Liver (tissue), 9 donors: ENCODE data around the gene IMMT. TPM values are rescaled to one million over a fixed set of nuclear protein-coding genes. Genes with fewer than 3 reads are reported as not detected.

Source experiments
- DNase-seq: peaks from one replicate; pipeline ENCODE4 v3.0.0-alpha.2; 2017; ENCODE audit warnings: low spot score
- H3K27ac ChIP-seq, 2 donors: one replicate each; pipeline ENCODE4 v1.7.0; 2013; ENCODE audit warnings: inconsistent platforms in 2 of 2, low read length in 2 of 2, control low read depth in 1 of 2, low read depth in 1 of 2, mild to moderate bottlenecking in 1 of 2
- H3K27me3 ChIP-seq, 4 donors: one replicate each; pipeline versions ENCODE4 v1.6.1 to v1.7.0; 2013; ENCODE audit warnings: low read length in 3 of 4, inconsistent platforms in 1 of 4, mild to moderate bottlenecking in 1 of 4, moderate library complexity in 1 of 4; ENCODE audit not compliant: control insufficient read depth in 4 of 4, insufficient read depth in 4 of 4
- H3K36me3 ChIP-seq, 4 donors: one replicate each; pipeline versions ENCODE4 v1.6.1 to v1.7.0; 2013; ENCODE audit warnings: low read length in 3 of 4, mild to moderate bottlenecking in 3 of 4, low read depth in 1 of 4, moderate library complexity in 1 of 4; ENCODE audit not compliant: control insufficient read depth in 4 of 4, insufficient read depth in 3 of 4
- H3K4me1 ChIP-seq, 4 donors: one replicate each; pipeline versions ENCODE4 v1.6.1 to v1.7.0; 2013; ENCODE audit warnings: low read length in 3 of 4, mild to moderate bottlenecking in 3 of 4, moderate library complexity in 1 of 4; ENCODE audit not compliant: control insufficient read depth in 4 of 4, insufficient read depth in 4 of 4
- H3K4me3 ChIP-seq, 3 donors: one replicate each; pipeline versions ENCODE4 v1.6.1 to v1.7.0; 2013; ENCODE audit warnings: low read length in 3 of 3, control low read depth in 1 of 3, low read depth in 1 of 3, mild to moderate bottlenecking in 1 of 3
- H3K9ac ChIP-seq, 2 donors: one replicate each; pipeline ENCODE4 v1.7.0; 2013; ENCODE audit warnings: low read length in 2 of 2, mild to moderate bottlenecking in 2 of 2, moderate library complexity in 2 of 2, control low read depth in 1 of 2, low read depth in 1 of 2
- H3K9me3 ChIP-seq, 4 donors: one replicate each; pipeline versions ENCODE4 v1.6.1 to v1.7.0; 2013; ENCODE audit warnings: low read length in 3 of 4; ENCODE audit not compliant: control insufficient read depth in 4 of 4
- FOXA1 ChIP-seq: IDR thresholded peaks from 2 replicates; pipeline ENCODE4 v1.6.1; 2016; ENCODE audit warnings: antibody characterized with exemption
- FOXA2 ChIP-seq: IDR thresholded peaks from 2 replicates; pipeline ENCODE4 v1.6.1; 2016; ENCODE audit warnings: antibody characterized with exemption
- GABPA ChIP-seq, 2 donors: IDR thresholded peaks in 1 of 2; conservative IDR thresholded peaks in 1 of 2; 2 replicates each; pipeline ENCODE4 v1.6.1; 2016; ENCODE audit warnings: antibody characterized with exemption in 2 of 2, mild to moderate bottlenecking in 1 of 2, moderate library complexity in 1 of 2
- HNF4A ChIP-seq, 2 donors: conservative IDR thresholded peaks; 2 replicates each; pipeline ENCODE4 v1.6.1; 2016; ENCODE audit warnings: antibody characterized with exemption in 2 of 2, mild to moderate bottlenecking in 2 of 2
- HNF4G ChIP-seq: IDR thresholded peaks from 2 replicates; pipeline ENCODE4 v1.6.1; 2016; ENCODE audit warnings: antibody characterized with exemption
- RAD21 ChIP-seq, 2 donors: IDR thresholded peaks; 2 replicates each; pipeline ENCODE4 v1.6.1; 2016; ENCODE audit warnings: antibody characterized with exemption in 2 of 2, mild to moderate bottlenecking in 2 of 2
- SP1 ChIP-seq: IDR thresholded peaks from 2 replicates; pipeline ENCODE4 v1.6.1; 2018; ENCODE audit warnings: antibody characterized with exemption, mild to moderate bottlenecking
- YY1 ChIP-seq: IDR thresholded peaks from 2 replicates; pipeline ENCODE4 v1.6.1; 2016; ENCODE audit warnings: antibody characterized with exemption, mild to moderate bottlenecking
- WGBS: extraction: QIAGEN DNeasy Blood & Tissue Kit; methylation state at CpG from one replicate; pipeline ENCODE4 v1.1.7; 2013; 5-methylcytosine and 5-hydroxymethylcytosine counted together
- polyA plus RNA-seq, 2 donors: library from polyadenylated mRNA; stranded (reverse) in 1 of 2; unstranded in 1 of 2; fragments of 200-250 nt in 1 of 2; fragments of >200 nt in 1 of 2; fragmentation: Nextera tagmentation in 1 of 2; extraction: Ambion mirVana in 1 of 2; gene quantifications; one replicate each; pipeline versions ENCODE4 v1.2.1 to v1.2.3, GENCODE V29; 2013 to 2015
- total RNA-seq, 2 donors: library from RNA; depleted of rRNA; stranded (reverse); fragments of >200 nt; gene quantifications; one replicate each; pipeline ENCODE4 v1.2.3, GENCODE V29; 2014
- TF ChIP-seq, protein P1 (sequence below): IDR thresholded peaks from 2 replicates; pipeline ENCODE4 v1.6.1; 2016; ENCODE audit warnings: antibody characterized with exemption, mild to moderate bottlenecking
- TF ChIP-seq, protein P2 (sequence below): IDR thresholded peaks from 2 replicates; pipeline ENCODE4 v1.6.1; 2016; ENCODE audit warnings: antibody characterized with exemption
- TF ChIP-seq, protein P3 (sequence below): IDR thresholded peaks from 2 replicates; pipeline ENCODE4 v1.6.1; 2016; ENCODE audit warnings: antibody characterized with exemption
- donor health status: healthy.
- donor health status: healthy.
- donor health status: healthy.
- donor health status: healthy.
- donor health status: healthy.

Gene IMMT
- total and polyA plus RNA-seq, 4 donors: 38.3 to 49.1 (median 46.9) TPM

DNA sequence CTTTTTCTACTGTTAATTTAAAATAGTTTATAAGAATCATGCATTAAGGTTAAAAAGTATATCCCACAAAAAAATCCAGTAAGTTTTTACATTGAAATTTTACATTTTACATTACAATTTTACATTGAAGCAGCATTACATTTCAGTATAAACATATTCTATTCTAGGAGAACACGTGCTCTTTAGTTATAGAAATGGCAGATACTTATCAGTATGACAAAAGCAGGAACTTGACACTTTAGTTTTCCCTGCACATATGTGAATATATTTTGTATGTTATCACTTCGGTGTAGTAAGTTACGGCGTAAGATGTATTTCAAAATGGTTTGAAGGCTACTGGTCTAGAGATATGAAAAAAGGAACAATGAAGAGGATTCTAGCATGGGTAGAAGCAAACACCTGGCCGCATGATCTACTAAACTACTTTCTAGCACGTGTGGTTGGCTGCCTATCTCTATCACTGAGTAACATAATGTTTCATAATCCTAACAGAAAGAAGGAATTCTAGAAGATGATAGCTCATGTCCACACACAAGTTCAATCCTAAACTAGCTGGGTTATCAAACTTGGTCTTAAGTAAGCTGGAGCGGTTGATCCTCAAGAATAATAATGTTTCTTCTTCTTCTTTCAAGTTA lies 5.4 kb downstream of the IMMT start:
- no peak for DNase-seq
- TF ChIP-seq SP1 (no peak), HNF4G (no peak), HNF4A (conservative IDR thresholded peaks at IDR 0.05) (no peak), GABPA (IDR thresholded peaks at IDR 0.05 in 1 of 2, conservative IDR thresholded peaks at IDR 0.05 in 1 of 2) (no peak), RAD21 (IDR thresholded peaks at IDR 0.05) (no peak)
- no peak overlapping the region for H3K9ac ChIP-seq
- H3K9me3 ChIP-seq: no peaks in the 10 kb centered on the region
- no peak overlapping the region for H3K4me3 ChIP-seq
- peaks cover 0 to 3% (median under 1%) of the 10 kb centered on the region in 4 donors for H3K36me3 ChIP-seq
- H3K27ac ChIP-seq: no peak overlapping the region
- WGBS: 83% methylated on average over 7 of the region's 7 CpGs
- no peaks in the 10 kb centered on the region for H3K27me3 ChIP-seq
- H3K4me1 ChIP-seq: peaks cover 11 to 31% (median 22%) of the 10 kb centered on the region in 4 donors

DNA sequence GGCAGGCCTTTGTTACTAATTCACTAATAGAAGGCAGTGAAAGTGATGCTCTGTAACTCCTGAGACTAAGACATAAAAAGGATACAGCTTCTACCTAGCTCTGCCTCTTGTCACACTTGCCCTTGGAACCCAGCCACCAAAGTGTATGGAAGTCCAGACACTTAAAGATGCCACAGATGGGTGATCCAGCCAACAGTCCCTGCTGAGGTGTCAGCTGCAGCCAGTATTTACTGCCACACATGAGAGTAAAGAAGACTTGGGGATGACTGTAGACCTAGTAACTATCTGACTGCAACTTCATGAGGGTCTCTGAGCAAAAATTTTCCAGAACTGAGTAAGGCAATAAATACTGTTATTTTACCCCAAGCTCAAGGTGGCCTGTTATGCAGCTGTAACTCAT lies 8.8 kb downstream of the IMMT start:
- no peak for DNase-seq
- H3K4me1 ChIP-seq: peaks cover 8 to 17% (median 13%) of the 10 kb centered on the region in 4 donors
- H3K9ac ChIP-seq: no peak overlapping the region
- no peak for TF ChIP-seq YY1
- TF ChIP-seq GABPA (IDR thresholded peaks at IDR 0.05 in 1 of 2, conservative IDR thresholded peaks at IDR 0.05 in 1 of 2): no peak
- TF ChIP-seq FOXA1: no peak
- TF ChIP-seq, protein P1, sequence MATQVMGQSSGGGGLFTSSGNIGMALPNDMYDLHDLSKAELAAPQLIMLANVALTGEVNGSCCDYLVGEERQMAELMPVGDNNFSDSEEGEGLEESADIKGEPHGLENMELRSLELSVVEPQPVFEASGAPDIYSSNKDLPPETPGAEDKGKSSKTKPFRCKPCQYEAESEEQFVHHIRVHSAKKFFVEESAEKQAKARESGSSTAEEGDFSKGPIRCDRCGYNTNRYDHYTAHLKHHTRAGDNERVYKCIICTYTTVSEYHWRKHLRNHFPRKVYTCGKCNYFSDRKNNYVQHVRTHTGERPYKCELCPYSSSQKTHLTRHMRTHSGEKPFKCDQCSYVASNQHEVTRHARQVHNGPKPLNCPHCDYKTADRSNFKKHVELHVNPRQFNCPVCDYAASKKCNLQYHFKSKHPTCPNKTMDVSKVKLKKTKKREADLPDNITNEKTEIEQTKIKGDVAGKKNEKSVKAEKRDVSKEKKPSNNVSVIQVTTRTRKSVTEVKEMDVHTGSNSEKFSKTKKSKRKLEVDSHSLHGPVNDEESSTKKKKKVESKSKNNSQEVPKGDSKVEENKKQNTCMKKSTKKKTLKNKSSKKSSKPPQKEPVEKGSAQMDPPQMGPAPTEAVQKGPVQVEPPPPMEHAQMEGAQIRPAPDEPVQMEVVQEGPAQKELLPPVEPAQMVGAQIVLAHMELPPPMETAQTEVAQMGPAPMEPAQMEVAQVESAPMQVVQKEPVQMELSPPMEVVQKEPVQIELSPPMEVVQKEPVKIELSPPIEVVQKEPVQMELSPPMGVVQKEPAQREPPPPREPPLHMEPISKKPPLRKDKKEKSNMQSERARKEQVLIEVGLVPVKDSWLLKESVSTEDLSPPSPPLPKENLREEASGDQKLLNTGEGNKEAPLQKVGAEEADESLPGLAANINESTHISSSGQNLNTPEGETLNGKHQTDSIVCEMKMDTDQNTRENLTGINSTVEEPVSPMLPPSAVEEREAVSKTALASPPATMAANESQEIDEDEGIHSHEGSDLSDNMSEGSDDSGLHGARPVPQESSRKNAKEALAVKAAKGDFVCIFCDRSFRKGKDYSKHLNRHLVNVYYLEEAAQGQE: no peak
- no peak for TF ChIP-seq FOXA2
- TF ChIP-seq, protein P2, sequence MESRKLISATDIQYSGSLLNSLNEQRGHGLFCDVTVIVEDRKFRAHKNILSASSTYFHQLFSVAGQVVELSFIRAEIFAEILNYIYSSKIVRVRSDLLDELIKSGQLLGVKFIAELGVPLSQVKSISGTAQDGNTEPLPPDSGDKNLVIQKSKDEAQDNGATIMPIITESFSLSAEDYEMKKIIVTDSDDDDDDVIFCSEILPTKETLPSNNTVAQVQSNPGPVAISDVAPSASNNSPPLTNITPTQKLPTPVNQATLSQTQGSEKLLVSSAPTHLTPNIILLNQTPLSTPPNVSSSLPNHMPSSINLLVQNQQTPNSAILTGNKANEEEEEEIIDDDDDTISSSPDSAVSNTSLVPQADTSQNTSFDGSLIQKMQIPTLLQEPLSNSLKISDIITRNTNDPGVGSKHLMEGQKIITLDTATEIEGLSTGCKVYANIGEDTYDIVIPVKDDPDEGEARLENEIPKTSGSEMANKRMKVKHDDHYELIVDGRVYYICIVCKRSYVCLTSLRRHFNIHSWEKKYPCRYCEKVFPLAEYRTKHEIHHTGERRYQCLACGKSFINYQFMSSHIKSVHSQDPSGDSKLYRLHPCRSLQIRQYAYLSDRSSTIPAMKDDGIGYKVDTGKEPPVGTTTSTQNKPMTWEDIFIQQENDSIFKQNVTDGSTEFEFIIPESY: no peak
- TF ChIP-seq, protein P3, sequence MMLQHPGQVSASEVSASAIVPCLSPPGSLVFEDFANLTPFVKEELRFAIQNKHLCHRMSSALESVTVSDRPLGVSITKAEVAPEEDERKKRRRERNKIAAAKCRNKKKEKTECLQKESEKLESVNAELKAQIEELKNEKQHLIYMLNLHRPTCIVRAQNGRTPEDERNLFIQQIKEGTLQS: no peak
- H3K9me3 ChIP-seq: no peaks in the 10 kb centered on the region
- no peaks in the 10 kb centered on the region for H3K27me3 ChIP-seq
- no peak overlapping the region for H3K27ac ChIP-seq
- H3K4me3 ChIP-seq: no peak overlapping the region
- peaks cover 0 to 3% (median under 1%) of the 10 kb centered on the region in 4 donors for H3K36me3 ChIP-seq
